Subcutaneous abdominal adipose tissue (tissue), 5 donors: ENCODE results near the gene BNC2.

ENCODE experiments used
- H3K27ac ChIP-seq: one replicate; pipeline ENCODE4 v1.7.0; 2013; ENCODE audit warnings: low read depth, mild to moderate bottlenecking, inconsistent platforms, low read length, moderate library complexity
- H3K27me3 ChIP-seq, 5 donors: one replicate each; pipeline ENCODE4 v1.7.0; 2013; ENCODE audit warnings: low read length in 5 of 5, inconsistent platforms in 1 of 5; ENCODE audit not compliant: control insufficient read depth in 5 of 5, insufficient read depth in 4 of 5
- H3K36me3 ChIP-seq, 5 donors: one replicate each; pipeline ENCODE4 v1.7.0; 2013; ENCODE audit warnings: low read length in 5 of 5; ENCODE audit not compliant: control insufficient read depth in 5 of 5, insufficient read depth in 5 of 5
- H3K4me1 ChIP-seq, 5 donors: one replicate each; pipeline ENCODE4 v1.7.0; 2013; ENCODE audit warnings: low read length in 5 of 5, mild to moderate bottlenecking in 3 of 5, moderate library complexity in 1 of 5; ENCODE audit not compliant: control insufficient read depth in 5 of 5, insufficient read depth in 5 of 5
- H3K4me3 ChIP-seq, 5 donors: one replicate each; pipeline ENCODE4 v1.7.0; 2013; ENCODE audit warnings: low read length in 5 of 5, low read depth in 1 of 5
- H3K9ac ChIP-seq, 5 donors: one replicate each; pipeline ENCODE4 v1.7.0; 2013; ENCODE audit warnings: low read length in 5 of 5, mild to moderate bottlenecking in 4 of 5, moderate library complexity in 3 of 5
- H3K9me3 ChIP-seq, 5 donors: one replicate each; pipeline ENCODE4 v1.7.0; 2013; ENCODE audit warnings: low read length in 5 of 5; ENCODE audit not compliant: control insufficient read depth in 5 of 5
- donor health status: healthy.
- donor health status: healthy.
- donor health status: healthy.
- donor health status: healthy.
- donor health status: healthy.

BNC2 gene

DNA sequence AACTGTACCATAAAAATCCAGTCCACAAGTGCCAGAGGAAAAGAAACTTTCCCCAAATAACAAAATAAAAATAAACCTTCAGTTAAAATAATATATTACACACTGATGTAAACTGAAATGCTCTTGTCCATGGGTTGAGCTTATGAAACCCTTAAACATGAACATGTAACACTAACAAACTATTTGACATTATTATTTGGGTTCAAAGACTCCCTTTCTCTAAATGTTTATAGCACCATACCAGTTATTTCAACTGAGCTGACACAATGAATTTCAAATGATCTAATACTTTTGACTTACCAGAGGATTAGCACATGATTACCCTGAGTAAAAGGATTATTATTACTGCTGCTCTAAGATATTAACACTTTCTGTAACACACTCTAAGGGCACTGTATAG, 251.1 kb downstream of the BNC2 start:
- no peak overlapping the region for H3K27ac ChIP-seq
- peaks cover 0 to 6% (median 0%) of the 10 kb centered on the region in 5 donors for H3K4me1 ChIP-seq
- no peak overlapping the region for H3K4me3 ChIP-seq
- no peaks in the 10 kb centered on the region for H3K27me3 ChIP-seq
- H3K9ac ChIP-seq, result no peak overlapping the region
- no peaks in the 10 kb centered on the region for H3K9me3 ChIP-seq
- H3K36me3 ChIP-seq, result no peaks in the 10 kb centered on the region

GRCh38 chr9:16618524-16618923, 251.9 kb downstream of the BNC2 start:
- Histone ChIP-seq H3K27ac (no peak overlapping the region), H3K9me3 (no peaks in the 10 kb centered on the region), H3K9ac (no peak overlapping the region), H3K36me3 (no peaks in the 10 kb centered on the region), H3K4me3 (no peak overlapping the region), H3K27me3 (no peaks in the 10 kb centered on the region), H3K4me1 (peaks cover 0 to 6% (median 0%) of the 10 kb centered on the region in 5 donors)

GRCh38 chr9:16616686-16617085, 253.8 kb downstream of the BNC2 start:
- H3K4me3 ChIP-seq, result no peak overlapping the region
- no peaks in the 10 kb centered on the region for H3K9me3 ChIP-seq
- H3K27me3 ChIP-seq, result no peaks in the 10 kb centered on the region
- peaks cover 0 to 10% (median 0%) of the 10 kb centered on the region in 5 donors for H3K4me1 ChIP-seq
- no peak overlapping the region for H3K9ac ChIP-seq
- H3K36me3 ChIP-seq, result no peaks in the 10 kb centered on the region
- H3K27ac ChIP-seq, result no peak overlapping the region

GRCh38 chr9:16615451-16615850, 255.0 kb downstream of the BNC2 start:
- no peak overlapping the region for H3K9ac ChIP-seq
- H3K4me3 ChIP-seq, result no peak overlapping the region
- peaks cover 0 to 10% (median 0%) of the 10 kb centered on the region in 5 donors for H3K4me1 ChIP-seq
- H3K27me3 ChIP-seq, result no peaks in the 10 kb centered on the region
- no peaks in the 10 kb centered on the region for H3K9me3 ChIP-seq
- H3K27ac ChIP-seq, result no peak overlapping the region
- H3K36me3 ChIP-seq, result no peaks in the 10 kb centered on the region

- H3K9ac ChIP-seq, result no peak overlapping the region
- H3K27ac ChIP-seq, result no peak overlapping the region
- H3K4me1 ChIP-seq, result peaks cover 0 to 7% (median 0%) of the 10 kb centered on the region in 5 donors
- no peaks in the 10 kb centered on the region for H3K9me3 ChIP-seq
- H3K36me3 ChIP-seq, result no peaks in the 10 kb centered on the region
- no peaks in the 10 kb centered on the region for H3K27me3 ChIP-seq
- no peak overlapping the region for H3K4me3 ChIP-seq
Measured at GRCh38 chr9:16613605-16614004, 256.9 kb downstream of the BNC2 start.

- Histone ChIP-seq H3K27ac (no peak overlapping the region), H3K4me1 (peaks cover 0 to 7% (median 0%) of the 10 kb centered on the region in 5 donors), H3K9me3 (no peaks in the 10 kb centered on the region), H3K4me3 (no peak overlapping the region), H3K9ac (no peak overlapping the region), H3K27me3 (no peaks in the 10 kb centered on the region), H3K36me3 (no peaks in the 10 kb centered on the region)
Measured at GRCh38 chr9:16613051-16613450, 257.4 kb downstream of the BNC2 start.

GRCh38 chr9:16612627-16613026, 257.8 kb downstream of the BNC2 start:
- H3K27me3 ChIP-seq, result no peaks in the 10 kb centered on the region
- H3K27ac ChIP-seq, result no peak overlapping the region
- peaks cover 0 to 7% (median 0%) of the 10 kb centered on the region in 5 donors for H3K4me1 ChIP-seq
- no peak overlapping the region for H3K4me3 ChIP-seq
- H3K9ac ChIP-seq, result no peak overlapping the region
- H3K36me3 ChIP-seq, result no peaks in the 10 kb centered on the region
- no peaks in the 10 kb centered on the region for H3K9me3 ChIP-seq

DNA sequence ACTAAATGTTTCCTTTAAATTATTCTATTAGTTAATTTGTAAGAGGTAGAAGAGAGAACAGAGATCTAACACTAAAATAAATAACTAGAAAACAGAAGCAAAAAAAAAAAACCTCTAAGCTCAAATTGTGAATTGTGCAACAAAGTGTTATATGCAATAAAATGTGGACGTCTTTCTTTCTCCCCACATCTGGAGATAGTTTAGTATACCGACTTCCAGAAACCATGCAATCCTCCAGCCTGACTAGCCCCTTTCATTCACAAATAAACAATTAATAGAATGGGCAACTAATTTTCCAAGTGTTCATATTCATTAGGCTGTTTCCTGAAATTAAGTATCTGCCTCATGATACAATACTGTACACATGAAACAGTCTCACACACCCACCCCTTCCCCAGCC, 258.5 kb downstream of the BNC2 start:
- H3K36me3 ChIP-seq, result no peaks in the 10 kb centered on the region

GRCh38 chr9:16611001-16611400, 259.5 kb downstream of the BNC2 start:
- H3K9ac ChIP-seq, result no peak overlapping the region
- no peak overlapping the region for H3K27ac ChIP-seq
- H3K27me3 ChIP-seq, result no peaks in the 10 kb centered on the region
- H3K36me3 ChIP-seq, result no peaks in the 10 kb centered on the region
- no peaks in the 10 kb centered on the region for H3K9me3 ChIP-seq
- no peak overlapping the region for H3K4me3 ChIP-seq
- peaks cover 0 to 7% (median 0%) of the 10 kb centered on the region in 5 donors for H3K4me1 ChIP-seq

More for the DNA sequence above, 258.5 kb downstream of the BNC2 start:
- peaks cover 0 to 7% (median 0%) of the 10 kb centered on the region in 5 donors for H3K4me1 ChIP-seq
- no peaks in the 10 kb centered on the region for H3K27me3 ChIP-seq
- H3K9ac ChIP-seq, result no peak overlapping the region
- no peaks in the 10 kb centered on the region for H3K9me3 ChIP-seq
- no peak overlapping the region for H3K4me3 ChIP-seq
- no peak overlapping the region for H3K27ac ChIP-seq

DNA sequence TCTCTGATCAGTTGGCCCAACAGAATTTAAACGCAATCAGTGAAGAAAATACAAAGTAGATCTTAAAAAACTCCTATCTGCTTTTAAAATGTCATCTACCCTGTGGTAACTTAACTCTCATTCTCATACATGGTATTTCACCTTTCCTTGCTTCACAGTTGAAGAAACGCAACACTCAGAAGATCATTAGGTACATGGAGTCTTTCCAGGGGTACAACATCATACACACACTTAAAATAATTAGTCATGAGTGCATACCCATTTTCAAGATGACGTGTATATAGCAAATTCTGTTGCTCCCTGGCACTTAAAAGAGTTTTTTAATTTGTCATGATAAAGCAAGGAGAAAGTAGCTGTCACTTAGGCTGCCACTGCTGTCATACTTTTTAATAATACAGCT, 259.9 kb downstream of the BNC2 start:
- no peak overlapping the region for H3K27ac ChIP-seq
- no peak overlapping the region for H3K4me3 ChIP-seq
- peaks cover 0 to 7% (median 0%) of the 10 kb centered on the region in 5 donors for H3K4me1 ChIP-seq
- H3K27me3 ChIP-seq, result no peaks in the 10 kb centered on the region
- no peaks in the 10 kb centered on the region for H3K9me3 ChIP-seq
- H3K36me3 ChIP-seq, result no peaks in the 10 kb centered on the region
- no peak overlapping the region for H3K9ac ChIP-seq

GRCh38 chr9:16608906-16609305, 261.6 kb downstream of the BNC2 start:
- Histone ChIP-seq H3K4me1 (peaks cover 0 to 4% (median 0%) of the 10 kb centered on the region in 5 donors), H3K27ac (no peak overlapping the region), H3K36me3 (no peaks in the 10 kb centered on the region), H3K9ac (no peak overlapping the region), H3K27me3 (no peaks in the 10 kb centered on the region), H3K9me3 (no peaks in the 10 kb centered on the region), H3K4me3 (no peak overlapping the region)
